GM12878 (cell line): ENCODE results near the gene ANKRD34A. TPM values are rescaled to one million over a fixed set of nuclear protein-coding genes. Genes with fewer than 3 reads are reported as not detected.

Experiments
- BCL11A ChIP-seq: IDR thresholded peaks from 2 replicates; pipeline ENCODE4 v1.6.1; 2011; ENCODE audit warnings: low read depth, low read length
- BHLHE40 ChIP-seq, 2 experiments: fragments of 450-650 bp in 1 of 2; IDR thresholded peaks; 2 replicates each; pipeline ENCODE4 v1.6.1; 2011 to 2017; ENCODE audit warnings: low read depth in 2 of 2, borderline replicate concordance in 1 of 2, improper control_type of control experiment in 1 of 2, low read length in 1 of 2, mild to moderate bottlenecking in 1 of 2
- CREM ChIP-seq: IDR thresholded peaks from 2 replicates; pipeline ENCODE4 v1.6.1; 2014; ENCODE audit warnings: antibody characterized with exemption, low read depth
- DPF2 ChIP-seq: fragments of 450-650 bp; IDR thresholded peaks from 2 replicates; pipeline ENCODE4 v1.6.1; 2017; ENCODE audit warnings: mild to moderate bottlenecking
- E4F1 ChIP-seq: fragments of 450-650 bp; IDR thresholded peaks from 2 replicates; pipeline ENCODE4 v1.6.1; 2018; ENCODE audit warnings: borderline replicate concordance, mild to moderate bottlenecking; ENCODE audit not compliant: partially characterized antibody
- GABPA ChIP-seq: IDR thresholded peaks from 2 replicates; pipeline ENCODE4 v1.6.1; 2014; ENCODE audit warnings: antibody characterized with exemption, low read depth, mild to moderate bottlenecking, inconsistent platforms
- HCFC1 ChIP-seq: fragments of 150-350 bp; IDR thresholded peaks from 2 replicates; pipeline ENCODE4 v1.6.1; 2014; ENCODE audit warnings: low read length
- KLF5 ChIP-seq: fragments of 450-650 bp; IDR thresholded peaks from 2 replicates; pipeline ENCODE4 v1.6.1; 2014; ENCODE audit warnings: mild to moderate bottlenecking; ENCODE audit not compliant: partially characterized antibody
- MEF2A ChIP-seq: IDR thresholded peaks from 2 replicates; pipeline ENCODE4 v1.6.1; 2011; ENCODE audit warnings: low read depth, mild to moderate bottlenecking, low read length, moderate library complexity; ENCODE audit not compliant: insufficient read depth
- MYB ChIP-seq: fragments of 150-350 bp; IDR thresholded peaks from 2 replicates; pipeline ENCODE4 v1.6.1; 2014; ENCODE audit warnings: mild to moderate bottlenecking, low read depth, low read length, borderline replicate concordance
- NBN ChIP-seq: fragments of 450-650 bp; IDR thresholded peaks from 2 replicates; pipeline ENCODE4 v1.6.1; 2016
- NFIC ChIP-seq: IDR thresholded peaks from 2 replicates; pipeline ENCODE4 v1.6.1; 2012; ENCODE audit warnings: low read depth, mild to moderate bottlenecking, inconsistent platforms, low read length, moderate library complexity
- NFXL1 ChIP-seq: fragments of 450-650 bp; IDR thresholded peaks from 2 replicates; pipeline ENCODE4 v1.6.1; 2017; ENCODE audit warnings: antibody characterized with exemption, mild to moderate bottlenecking, borderline replicate concordance
- PAX8 ChIP-seq: fragments of 450-650 bp; IDR thresholded peaks from 2 replicates; pipeline ENCODE4 v1.6.1; 2017; ENCODE audit warnings: mild to moderate bottlenecking, moderate library complexity
- PML ChIP-seq: IDR thresholded peaks from 2 replicates; pipeline ENCODE4 v1.6.1; 2012; ENCODE audit warnings: low read length, inconsistent platforms
- RAD21 ChIP-seq: IDR thresholded peaks from 2 replicates; pipeline ENCODE4 v1.6.1; 2011; ENCODE audit warnings: mild to moderate bottlenecking, low read depth, low read length, moderate library complexity; ENCODE audit not compliant: insufficient read depth
- TAF1 ChIP-seq: IDR thresholded peaks from 2 replicates; pipeline ENCODE4 v1.6.1; 2011; ENCODE audit warnings: mild to moderate bottlenecking, low read depth, low read length, borderline replicate concordance
- TARDBP ChIP-seq: IDR thresholded peaks from 2 replicates; pipeline ENCODE4 v1.6.1; 2016; ENCODE audit warnings: borderline replicate concordance
- TBL1XR1 ChIP-seq: IDR thresholded peaks from 2 replicates; pipeline ENCODE4 v1.6.1; 2012; ENCODE audit warnings: low read depth, low read length, improper control_type of control experiment
- TCF3 ChIP-seq: IDR thresholded peaks from 2 replicates; pipeline ENCODE4 v1.6.1; 2012; ENCODE audit warnings: low read depth, mild to moderate bottlenecking, low read length, borderline replicate concordance; ENCODE audit not compliant: insufficient read depth
- TCF7 ChIP-seq: IDR thresholded peaks from 2 replicates; pipeline ENCODE4 v1.6.1; 2014; ENCODE audit warnings: antibody characterized with exemption, borderline replicate concordance
- ZZZ3 ChIP-seq: IDR thresholded peaks from 2 replicates; pipeline ENCODE4 v1.6.1; 2011; ENCODE audit warnings: low read depth; ENCODE audit not compliant: control insufficient read depth, insufficient read length
- polyA plus RNA-seq, 11 experiments: library from polyadenylated mRNA; depleted of rRNA in 4 of 11; unstranded in 6 of 11; stranded (reverse) in 5 of 11; fragments of >200 nt; fragmentation: Nextera tagmentation in 4 of 11; fragmentation: Illumina TruSeq in 1 of 11; extraction: Ambion mirVana in 4 of 11; extraction: Trizol in 1 of 11; gene quantifications; 1 replicate in 1 of 11; 2 replicates in 10 of 11; pipeline versions ENCODE4 v1.2.1 to v1.2.3, GENCODE V29; 2011 to 2016; ENCODE audit warnings: inconsistent platforms in 2 of 11, missing spikeins in 2 of 11, low read depth in 1 of 11
- total RNA-seq, 4 experiments: library from RNA; depleted of rRNA in 3 of 4; stranded (reverse); fragments of >200 nt in 3 of 4; fragmentation: Illumina TruSeq in 1 of 4; extraction: Trizol in 1 of 4; gene quantifications; 2 replicates each; pipeline versions ENCODE4 v1.2.1 to v1.2.3, GENCODE V29; 2013 to 2021
- TF ChIP-seq, protein P1 (sequence below): fragments of 150-350 bp; IDR thresholded peaks from 2 replicates; pipeline ENCODE4 v1.6.1; 2016; ENCODE audit warnings: low read depth, low read length
- TF ChIP-seq, protein P2 (sequence below): fragments of 450-650 bp; conservative IDR thresholded peaks from 2 replicates; pipeline ENCODE4 v1.6.1; 2017; ENCODE audit warnings: mild to moderate bottlenecking, moderate library complexity

ANKRD34A gene
- total and polyA plus RNA-seq, 10 of the 15 experiments (the other 5 are each of a cell fraction or from before 2014, with no cell fraction given): 0.40 to 3.5 (median 1.6) TPM

GRCh38 chr1:145964328-145965118 lies at the start of gene ANKRD34A, which contains the start of gene POLR3GL (continued):
- TF ChIP-seq TCF7: no peak
- TF ChIP-seq TBL1XR1: no peak
- no peak for TF ChIP-seq PAX8
- TF ChIP-seq TCF3: no peak
- TF ChIP-seq KLF5: no peak
- TF ChIP-seq GABPA: no peak; the same call in 1 of the 2 replicates
- TF ChIP-seq, protein P1, sequence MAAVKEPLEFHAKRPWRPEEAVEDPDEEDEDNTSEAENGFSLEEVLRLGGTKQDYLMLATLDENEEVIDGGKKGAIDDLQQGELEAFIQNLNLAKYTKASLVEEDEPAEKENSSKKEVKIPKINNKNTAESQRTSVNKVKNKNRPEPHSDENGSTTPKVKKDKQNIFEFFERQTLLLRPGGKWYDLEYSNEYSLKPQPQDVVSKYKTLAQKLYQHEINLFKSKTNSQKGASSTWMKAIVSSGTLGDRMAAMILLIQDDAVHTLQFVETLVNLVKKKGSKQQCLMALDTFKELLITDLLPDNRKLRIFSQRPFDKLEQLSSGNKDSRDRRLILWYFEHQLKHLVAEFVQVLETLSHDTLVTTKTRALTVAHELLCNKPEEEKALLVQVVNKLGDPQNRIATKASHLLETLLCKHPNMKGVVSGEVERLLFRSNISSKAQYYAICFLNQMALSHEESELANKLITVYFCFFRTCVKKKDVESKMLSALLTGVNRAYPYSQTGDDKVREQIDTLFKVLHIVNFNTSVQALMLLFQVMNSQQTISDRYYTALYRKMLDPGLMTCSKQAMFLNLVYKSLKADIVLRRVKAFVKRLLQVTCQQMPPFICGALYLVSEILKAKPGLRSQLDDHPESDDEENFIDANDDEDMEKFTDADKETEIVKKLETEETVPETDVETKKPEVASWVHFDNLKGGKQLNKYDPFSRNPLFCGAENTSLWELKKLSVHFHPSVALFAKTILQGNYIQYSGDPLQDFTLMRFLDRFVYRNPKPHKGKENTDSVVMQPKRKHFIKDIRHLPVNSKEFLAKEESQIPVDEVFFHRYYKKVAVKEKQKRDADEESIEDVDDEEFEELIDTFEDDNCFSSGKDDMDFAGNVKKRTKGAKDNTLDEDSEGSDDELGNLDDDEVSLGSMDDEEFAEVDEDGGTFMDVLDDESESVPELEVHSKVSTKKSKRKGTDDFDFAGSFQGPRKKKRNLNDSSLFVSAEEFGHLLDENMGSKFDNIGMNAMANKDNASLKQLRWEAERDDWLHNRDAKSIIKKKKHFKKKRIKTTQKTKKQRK: no peak
- peak; percentile 11; the same call in 1 of the 2 replicates for TF ChIP-seq CREM
- 0 out of 2 replicates have a peak, but pooled peaks have one; percentile 53 for TF ChIP-seq NBN
- TF ChIP-seq, protein P2, sequence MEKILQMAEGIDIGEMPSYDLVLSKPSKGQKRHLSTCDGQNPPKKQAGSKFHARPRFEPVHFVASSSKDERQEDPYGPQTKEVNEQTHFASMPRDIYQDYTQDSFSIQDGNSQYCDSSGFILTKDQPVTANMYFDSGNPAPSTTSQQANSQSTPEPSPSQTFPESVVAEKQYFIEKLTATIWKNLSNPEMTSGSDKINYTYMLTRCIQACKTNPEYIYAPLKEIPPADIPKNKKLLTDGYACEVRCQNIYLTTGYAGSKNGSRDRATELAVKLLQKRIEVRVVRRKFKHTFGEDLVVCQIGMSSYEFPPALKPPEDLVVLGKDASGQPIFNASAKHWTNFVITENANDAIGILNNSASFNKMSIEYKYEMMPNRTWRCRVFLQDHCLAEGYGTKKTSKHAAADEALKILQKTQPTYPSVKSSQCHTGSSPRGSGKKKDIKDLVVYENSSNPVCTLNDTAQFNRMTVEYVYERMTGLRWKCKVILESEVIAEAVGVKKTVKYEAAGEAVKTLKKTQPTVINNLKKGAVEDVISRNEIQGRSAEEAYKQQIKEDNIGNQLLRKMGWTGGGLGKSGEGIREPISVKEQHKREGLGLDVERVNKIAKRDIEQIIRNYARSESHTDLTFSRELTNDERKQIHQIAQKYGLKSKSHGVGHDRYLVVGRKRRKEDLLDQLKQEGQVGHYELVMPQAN: no peak
- no peak for TF ChIP-seq TARDBP
- TF ChIP-seq RAD21: no peak
- no peak for TF ChIP-seq E4F1
- no peak for TF ChIP-seq MEF2A
- TF ChIP-seq TAF1: peak; percentile 83; the same call in 1 of the 2 replicates
- no peak for TF ChIP-seq NFXL1
- no peak for TF ChIP-seq BCL11A
- no peak for TF ChIP-seq HCFC1
- TF ChIP-seq DPF2: no peak
- TF ChIP-seq NFIC: no peak
- no peak for TF ChIP-seq MYB
- peak; percentile 91 for TF ChIP-seq PML
- no peak for TF ChIP-seq ZZZ3
- TF ChIP-seq BHLHE40 (IDR thresholded peaks at IDR 0.05; ENCODE audit: borderline replicate concordance in 1 of 2, low read depth in 2 of 2, low read length in 1 of 2): peak; percentile 22 to 58; a peak in 1 of 4 replicates
